ENCODE data around the gene BEAN1.
"Not testable (repeated sequence)": the region's sequence is repeated elsewhere in the genome, so short reads cannot be mapped to it uniquely, and the experiment has no call there.

BEAN1 gene

DNA sequence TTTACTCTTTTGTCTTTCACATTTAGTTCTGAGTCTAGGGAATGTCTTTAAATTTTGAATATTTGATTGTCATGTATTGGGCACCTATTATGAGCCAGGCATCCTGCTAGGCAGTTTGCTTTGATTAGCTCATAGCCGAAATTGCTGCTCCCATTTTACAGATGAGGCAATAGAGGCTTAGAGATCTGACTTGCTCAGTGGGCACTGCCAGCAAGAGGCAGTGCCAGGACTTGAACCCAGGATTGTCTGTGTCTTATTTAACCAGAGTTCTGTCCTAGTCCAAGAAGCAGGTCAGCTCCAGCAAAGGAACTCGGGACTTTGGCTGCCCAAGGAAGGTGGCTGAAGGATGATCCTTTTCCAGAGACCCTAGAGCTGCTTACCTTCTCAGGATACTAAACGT, 24.5 kb downstream of the BEAN1 start:
- DNase-seq (ENCODE audit: low read depth), result no peak
- TF ChIP-seq, protein P1, sequence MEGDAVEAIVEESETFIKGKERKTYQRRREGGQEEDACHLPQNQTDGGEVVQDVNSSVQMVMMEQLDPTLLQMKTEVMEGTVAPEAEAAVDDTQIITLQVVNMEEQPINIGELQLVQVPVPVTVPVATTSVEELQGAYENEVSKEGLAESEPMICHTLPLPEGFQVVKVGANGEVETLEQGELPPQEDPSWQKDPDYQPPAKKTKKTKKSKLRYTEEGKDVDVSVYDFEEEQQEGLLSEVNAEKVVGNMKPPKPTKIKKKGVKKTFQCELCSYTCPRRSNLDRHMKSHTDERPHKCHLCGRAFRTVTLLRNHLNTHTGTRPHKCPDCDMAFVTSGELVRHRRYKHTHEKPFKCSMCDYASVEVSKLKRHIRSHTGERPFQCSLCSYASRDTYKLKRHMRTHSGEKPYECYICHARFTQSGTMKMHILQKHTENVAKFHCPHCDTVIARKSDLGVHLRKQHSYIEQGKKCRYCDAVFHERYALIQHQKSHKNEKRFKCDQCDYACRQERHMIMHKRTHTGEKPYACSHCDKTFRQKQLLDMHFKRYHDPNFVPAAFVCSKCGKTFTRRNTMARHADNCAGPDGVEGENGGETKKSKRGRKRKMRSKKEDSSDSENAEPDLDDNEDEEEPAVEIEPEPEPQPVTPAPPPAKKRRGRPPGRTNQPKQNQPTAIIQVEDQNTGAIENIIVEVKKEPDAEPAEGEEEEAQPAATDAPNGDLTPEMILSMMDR (conservative IDR thresholded peaks at IDR 0.05; ENCODE audit: low read length), result no peak
- no peak overlapping the region for H3K4me3 ChIP-seq (ENCODE audit: low read length)

- not testable (repeated sequence) for DNase-seq (ENCODE audit: low read depth); H3K4me3 ChIP-seq (ENCODE audit: low read length)
Measured at GRCh38 chr16:66453230-66453629, 26.1 kb downstream of the BEAN1 start.

GRCh38 chr16:66454751-66455150, 27.7 kb downstream of the BEAN1 start:
- TF ChIP-seq, protein P1 (conservative IDR thresholded peaks at IDR 0.05; ENCODE audit: low read length), result no peak
- no peak overlapping the region for H3K4me3 ChIP-seq (ENCODE audit: low read length)
- DNase-seq (ENCODE audit: low read depth), result no peak

GRCh38 chr16:66455970-66456369, 28.9 kb downstream of the BEAN1 start:
- no peak for DNase-seq (ENCODE audit: low read depth)

GRCh38 chr16:66457888-66458287, 30.8 kb downstream of the BEAN1 start:
- TF ChIP-seq, protein P1 (conservative IDR thresholded peaks at IDR 0.05; ENCODE audit: low read length), result no peak
- no peak overlapping the region for H3K4me3 ChIP-seq (ENCODE audit: low read length)
- DNase-seq (ENCODE audit: low read depth), result peak; percentile 26

More at GRCh38 chr16:66455970-66456369, 28.9 kb downstream of the BEAN1 start:
- H3K4me3 ChIP-seq (ENCODE audit: low read length), result no peak overlapping the region
- TF ChIP-seq, protein P1 (conservative IDR thresholded peaks at IDR 0.05; ENCODE audit: low read length), result no peak

DNA sequence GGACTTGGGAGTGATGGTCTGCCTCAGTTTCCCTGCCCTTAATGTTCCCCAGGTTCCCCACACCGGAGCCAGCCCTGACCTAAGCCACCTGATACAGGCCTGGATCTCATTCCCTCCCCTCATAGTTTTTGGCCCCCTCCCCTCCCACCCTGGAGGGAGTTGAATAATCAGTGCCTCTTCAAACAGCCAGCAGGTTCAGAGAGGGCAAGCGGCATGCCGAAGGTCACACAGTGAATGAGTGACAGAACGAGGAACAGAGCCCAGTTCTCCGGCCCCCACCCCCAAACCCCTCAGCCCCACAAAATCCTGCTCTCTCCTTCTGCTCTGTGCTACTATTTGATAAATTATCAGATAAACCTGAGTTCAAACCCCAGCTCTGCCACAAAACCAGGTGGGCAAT, 31.2 kb downstream of the BEAN1 start:
- TF ChIP-seq, protein P1 (conservative IDR thresholded peaks at IDR 0.05; ENCODE audit: low read length), result no peak
- no peak for DNase-seq (ENCODE audit: low read depth)
- no peak overlapping the region for H3K4me3 ChIP-seq (ENCODE audit: low read length)

- no peak for DNase-seq (ENCODE audit: low read depth)
- TF ChIP-seq, protein P1 (conservative IDR thresholded peaks at IDR 0.05; ENCODE audit: low read length), result no peak
- H3K4me3 ChIP-seq (ENCODE audit: low read length), result no peak overlapping the region
Measured at GRCh38 chr16:66458853-66459252, 31.8 kb downstream of the BEAN1 start.

DNA sequence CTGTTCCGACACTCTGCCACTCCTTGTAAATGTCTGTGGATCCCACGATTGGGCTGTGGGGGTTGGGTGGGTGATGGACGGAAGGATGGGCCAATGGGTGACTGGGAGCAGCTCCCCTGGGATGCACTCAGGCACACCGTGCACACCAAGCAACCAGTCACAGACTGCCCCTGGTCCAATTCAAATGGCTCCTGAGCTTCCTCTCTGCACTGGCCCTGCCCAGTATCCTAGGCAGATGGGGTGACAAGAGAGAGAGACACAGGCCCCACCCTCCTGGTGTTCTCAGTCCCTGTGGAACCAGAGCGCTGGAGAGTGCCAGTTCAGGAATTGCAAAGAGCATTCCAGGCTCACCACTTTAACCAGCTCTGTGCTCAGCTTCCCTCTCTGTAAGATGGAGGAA, 32.8 kb downstream of the BEAN1 start:
- DNase-seq (ENCODE audit: low read depth), result peak; percentile 29
- TF ChIP-seq, protein P1 (conservative IDR thresholded peaks at IDR 0.05; ENCODE audit: low read length), result no peak
- no peak overlapping the region for H3K4me3 ChIP-seq (ENCODE audit: low read length)
